Choroid plexus epithelial cell (primary cell): ENCODE results near the gene LIMA1.
"Not testable (repeated sequence)": the region's sequence is repeated elsewhere in the genome, so short reads cannot be mapped to it uniquely, and the experiment has no call there.

Experiments used
- DNase-seq: peaks from one replicate; pipeline ENCODE4 v3.0.0-alpha.2; 2010; ENCODE audit warnings: low read depth
- H3K4me3 ChIP-seq: 2 replicates; pipeline ENCODE4 v1.5.1; 2011; ENCODE audit warnings: low read depth, mild to moderate bottlenecking, control low read depth, low read length, moderate library complexity
- CTCF ChIP-seq: conservative IDR thresholded peaks from 2 replicates; pipeline ENCODE4 v1.5.1; 2011; ENCODE audit warnings: low read depth, mild to moderate bottlenecking, control low read depth, inconsistent platforms, low read length, moderate library complexity

LIMA1 gene

GRCh38 chr12:50252977-50253602, 30.2 kb downstream of the LIMA1 start:
- TF ChIP-seq CTCF, result no peak
- no peak for DNase-seq
- H3K4me3 ChIP-seq, result no peak overlapping the region

- no peak overlapping the region for H3K4me3 ChIP-seq
- TF ChIP-seq CTCF, result no peak
- peak; percentile 57 for DNase-seq
Measured at GRCh38 chr12:50251619-50252252, 31.6 kb downstream of the LIMA1 start.

GRCh38 chr12:50249464-50250182, 33.7 kb downstream of the LIMA1 start:
- DNase-seq, result peak; percentile 28
- H3K4me3 ChIP-seq, result no peak overlapping the region
- no peak for TF ChIP-seq CTCF

GRCh38 chr12:50248883-50249282, 34.4 kb downstream of the LIMA1 start:
- H3K4me3 ChIP-seq, result no peak overlapping the region
- TF ChIP-seq CTCF, result no peak
- DNase-seq, result no peak

- no peak for TF ChIP-seq CTCF
- no peak for DNase-seq
- no peak overlapping the region for H3K4me3 ChIP-seq
Measured at GRCh38 chr12:50248411-50248810, 34.9 kb downstream of the LIMA1 start.

GRCh38 chr12:50247665-50248064, 35.7 kb downstream of the LIMA1 start:
- not testable (repeated sequence) for DNase-seq, H3K4me3 ChIP-seq

GRCh38 chr12:50246873-50247612, 36.3 kb downstream of the LIMA1 start:
- H3K4me3 ChIP-seq, result no peak overlapping the region
- TF ChIP-seq CTCF, result no peak
- DNase-seq, result peak; percentile 91
